Loucy (cell line): ENCODE measurements around the gene RHOU.

Experiments
- H2AFZ ChIP-seq: fragments of 200-600 bp; sonication (generic); 2 replicates; pipeline ENCODE4 v1.6.0; 2016; ENCODE audit warnings: antibody characterized with exemption, mild to moderate bottlenecking, low read length, moderate library complexity
- H3F3A ChIP-seq: fragments of 200-600 bp; 2 replicates; pipeline ENCODE4 v1.6.0; 2016; ENCODE audit warnings: antibody characterized with exemption, low read depth, mild to moderate bottlenecking
- H3K27me3 ChIP-seq: fragments of 200-600 bp; sonication (generic); 2 replicates; pipeline ENCODE4 v1.6.1; 2014; ENCODE audit warnings: low read length, mild to moderate bottlenecking; ENCODE audit not compliant: insufficient read depth, poor library complexity, severe bottlenecking
- H3K36me3 ChIP-seq: fragments of 200-600 bp; sonication (generic); 2 replicates; pipeline ENCODE4 v1.6.1; 2016; ENCODE audit warnings: low read length; ENCODE audit not compliant: insufficient read depth
- H3K4me1 ChIP-seq: fragments of 200-600 bp; sonication (generic); 2 replicates; pipeline ENCODE4 v1.5.1; 2014; ENCODE audit warnings: low read length, mild to moderate bottlenecking; ENCODE audit not compliant: insufficient read depth, poor library complexity, severe bottlenecking
- H3K4me2 ChIP-seq: fragments of 200-600 bp; sonication (generic); 2 replicates; pipeline ENCODE4 v1.6.0; 2014; ENCODE audit warnings: antibody characterized with exemption, low read length, low read depth, mild to moderate bottlenecking; ENCODE audit not compliant: poor library complexity, severe bottlenecking
- H3K4me3 ChIP-seq: fragments of 200-600 bp; sonication (generic); 2 replicates; pipeline ENCODE4 v1.5.1; 2014; ENCODE audit warnings: low read length, mild to moderate bottlenecking, mixed read lengths; ENCODE audit not compliant: poor library complexity, severe bottlenecking
- H3K79me2 ChIP-seq: fragments of 200-600 bp; sonication (generic); 2 replicates; pipeline ENCODE4 v1.6.1; 2014; ENCODE audit warnings: low read length; ENCODE audit not compliant: insufficient read depth
- H3K9ac ChIP-seq: fragments of 200-600 bp; sonication (generic); 2 replicates; pipeline ENCODE4 v1.6.0; 2014; ENCODE audit warnings: mild to moderate bottlenecking, low read depth, low read length, moderate library complexity; ENCODE audit not compliant: poor library complexity, severe bottlenecking
- H3K9me2 ChIP-seq: fragments of 200-600 bp; sonication (generic); replicated peaks from 2 replicates; pipeline ENCODE4 v1.6.1; 2016; ENCODE audit warnings: low read depth, low read length, mixed read lengths
- H3K9me3 ChIP-seq: fragments of 200-600 bp; sonication (generic); 2 replicates; pipeline ENCODE4 v1.6.1; 2014; ENCODE audit warnings: mild to moderate bottlenecking, antibody characterized with exemption, low read length, low read depth; ENCODE audit not compliant: insufficient read depth
- H4K20me1 ChIP-seq: fragments of 200-600 bp; sonication (generic); 2 replicates; pipeline ENCODE4 v1.6.0; 2014; ENCODE audit warnings: antibody characterized with exemption, low read length, mild to moderate bottlenecking; ENCODE audit not compliant: insufficient read depth, poor library complexity, severe bottlenecking
- EZH2phosphoT487 ChIP-seq: fragments of 200-600 bp; IDR thresholded peaks from 2 replicates; pipeline ENCODE4 v1.6.1; 2018; ENCODE audit warnings: antibody characterized with exemption, mild to moderate bottlenecking, moderate library complexity, borderline replicate concordance
- TF ChIP-seq, protein P1 (sequence below): fragments of 200-600 bp; sonication (generic); conservative IDR thresholded peaks from 2 replicates; pipeline ENCODE4 v1.5.1; 2014; ENCODE audit warnings: mild to moderate bottlenecking, antibody characterized with exemption, low read length

The RHOU gene

DNA sequence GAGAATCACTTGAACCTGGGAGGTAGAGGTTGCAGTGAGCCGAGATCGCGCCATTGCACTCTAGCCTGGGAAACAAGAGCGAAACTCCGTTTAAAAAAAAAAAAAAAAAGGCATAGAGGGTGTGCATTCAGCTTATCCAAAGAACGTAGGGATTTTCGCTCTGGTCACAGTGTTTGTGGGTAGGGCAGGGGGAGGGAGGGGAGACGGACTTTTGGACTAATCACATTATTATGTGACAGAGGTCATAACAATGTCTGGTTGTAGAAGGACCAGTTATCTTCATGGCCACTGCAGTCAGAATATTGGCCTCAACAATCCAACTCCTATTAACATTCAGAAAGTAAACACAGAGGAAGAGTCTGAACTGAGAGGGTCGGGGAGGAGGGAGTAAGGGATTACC lies 25.7 kb downstream of the RHOU start:
- no peaks in the 10 kb centered on the region for H3K36me3 ChIP-seq
- H3K4me1 ChIP-seq, result peaks cover 8% of the 10 kb centered on the region
- no peak overlapping the region for H2AFZ ChIP-seq
- H3K9me2 ChIP-seq, result no peaks in the 10 kb centered on the region
- H3K9ac ChIP-seq, result no peak overlapping the region
- H3K4me2 ChIP-seq, result no peak overlapping the region
- no peak overlapping the region for H3K4me3 ChIP-seq
- no peaks in the 10 kb centered on the region for H3K9me3 ChIP-seq
- no peaks in the 10 kb centered on the region for H3K79me2 ChIP-seq
- no peaks in the 10 kb centered on the region for H3K27me3 ChIP-seq
- TF ChIP-seq, protein P1, sequence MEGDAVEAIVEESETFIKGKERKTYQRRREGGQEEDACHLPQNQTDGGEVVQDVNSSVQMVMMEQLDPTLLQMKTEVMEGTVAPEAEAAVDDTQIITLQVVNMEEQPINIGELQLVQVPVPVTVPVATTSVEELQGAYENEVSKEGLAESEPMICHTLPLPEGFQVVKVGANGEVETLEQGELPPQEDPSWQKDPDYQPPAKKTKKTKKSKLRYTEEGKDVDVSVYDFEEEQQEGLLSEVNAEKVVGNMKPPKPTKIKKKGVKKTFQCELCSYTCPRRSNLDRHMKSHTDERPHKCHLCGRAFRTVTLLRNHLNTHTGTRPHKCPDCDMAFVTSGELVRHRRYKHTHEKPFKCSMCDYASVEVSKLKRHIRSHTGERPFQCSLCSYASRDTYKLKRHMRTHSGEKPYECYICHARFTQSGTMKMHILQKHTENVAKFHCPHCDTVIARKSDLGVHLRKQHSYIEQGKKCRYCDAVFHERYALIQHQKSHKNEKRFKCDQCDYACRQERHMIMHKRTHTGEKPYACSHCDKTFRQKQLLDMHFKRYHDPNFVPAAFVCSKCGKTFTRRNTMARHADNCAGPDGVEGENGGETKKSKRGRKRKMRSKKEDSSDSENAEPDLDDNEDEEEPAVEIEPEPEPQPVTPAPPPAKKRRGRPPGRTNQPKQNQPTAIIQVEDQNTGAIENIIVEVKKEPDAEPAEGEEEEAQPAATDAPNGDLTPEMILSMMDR, result no peak
- TF ChIP-seq EZH2phosphoT487, result no peak
- no peaks in the 10 kb centered on the region for H4K20me1 ChIP-seq
- H3F3A ChIP-seq, result no peaks in the 10 kb centered on the region

DNA sequence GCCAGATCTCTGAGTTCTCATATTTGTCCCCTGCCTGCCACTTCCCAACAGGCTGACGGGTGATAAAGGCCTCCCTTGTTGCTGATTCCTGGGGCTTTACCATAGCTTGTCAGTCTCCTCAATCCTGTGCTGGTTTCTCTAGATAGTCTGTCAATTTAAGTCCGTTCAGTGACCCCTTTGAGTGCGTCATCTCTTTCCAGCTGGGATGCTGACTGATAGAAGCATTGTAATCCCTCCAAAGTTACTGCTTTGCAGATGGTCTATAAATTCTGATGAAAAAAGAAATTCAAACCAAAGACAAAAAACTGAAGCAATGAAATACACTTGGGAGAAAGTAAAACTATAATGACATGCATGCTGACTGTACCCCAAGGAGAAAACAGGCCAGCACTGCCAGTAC lies 28.3 kb downstream of the RHOU start:
- Histone ChIP-seq H4K20me1 (no peaks in the 10 kb centered on the region), H3K4me1 (peaks cover 16% of the 10 kb centered on the region), H2AFZ (no peak overlapping the region)

DNA sequence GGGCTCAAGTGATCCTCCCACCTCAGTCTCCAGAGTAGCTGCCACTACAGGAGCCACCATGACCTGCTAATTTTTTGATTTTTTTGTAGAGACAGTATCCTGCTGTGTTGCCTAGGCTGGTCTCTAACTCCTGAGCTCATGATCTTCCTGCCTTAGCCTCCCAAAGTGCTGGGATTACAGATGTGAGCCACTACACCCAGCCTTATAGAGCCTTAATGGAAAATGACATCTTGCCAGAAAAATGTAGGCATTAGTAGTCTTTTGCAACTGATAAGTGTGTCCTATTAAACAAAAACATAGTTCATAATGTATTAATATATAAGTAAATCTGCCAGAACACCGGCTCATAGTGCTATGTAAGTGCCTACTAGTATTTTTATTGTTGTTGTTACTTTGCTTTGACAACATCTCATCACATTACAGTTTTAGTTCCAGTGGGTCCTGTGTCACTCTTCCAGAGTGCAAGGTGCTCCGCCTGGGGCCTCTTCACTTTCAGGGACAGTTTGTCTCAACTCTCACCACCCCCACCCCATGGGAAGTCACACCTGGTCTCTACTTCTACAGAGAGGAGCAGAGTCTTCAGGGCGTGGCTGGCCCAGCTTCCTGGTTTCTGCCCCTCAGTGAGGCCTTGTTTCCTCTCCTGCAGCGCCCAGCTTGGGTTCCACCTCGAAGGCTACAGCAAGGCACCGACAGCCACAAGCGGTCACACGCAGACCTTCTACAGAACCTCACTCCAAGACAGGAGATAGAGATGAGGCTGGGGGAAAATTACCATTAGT lies 30.1 kb downstream of the RHOU start:
- Histone ChIP-seq H3K27me3 (no peaks in the 10 kb centered on the region), H2AFZ (peak overlapping the region; percentile 64), H3K36me3 (no peaks in the 10 kb centered on the region), H3K4me1 (peaks cover 16% of the 10 kb centered on the region), H4K20me1 (no peaks in the 10 kb centered on the region), H3K4me2 (peak overlapping the region; percentile 41), H3K79me2 (no peaks in the 10 kb centered on the region), H3K4me3 (no peak overlapping the region), H3F3A (no peaks in the 10 kb centered on the region), H3K9ac (no peak overlapping the region), H3K9me3 (no peaks in the 10 kb centered on the region), H3K9me2 (no peaks in the 10 kb centered on the region)
- TF ChIP-seq, protein P1, result no peak
- no peak for TF ChIP-seq EZH2phosphoT487

More for the DNA sequence above, 28.3 kb downstream of the RHOU start:
- Histone ChIP-seq H3K9me2 (no peaks in the 10 kb centered on the region), H3K9me3 (no peaks in the 10 kb centered on the region), H3F3A (no peaks in the 10 kb centered on the region), H3K4me3 (no peak overlapping the region), H3K9ac (no peak overlapping the region), H3K27me3 (no peaks in the 10 kb centered on the region), H3K79me2 (no peaks in the 10 kb centered on the region), H3K4me2 (no peak overlapping the region), H3K36me3 (no peaks in the 10 kb centered on the region)
- TF ChIP-seq EZH2phosphoT487, result no peak
- TF ChIP-seq, protein P1, result no peak
